HCT116 (cell line): Measurements from ENCODE around the gene LHX1.

ENCODE experiments used
- CTCF ChIP-seq, 3 experiments: fragments of 200-600 bp in 1 of 3; sonication (generic) in 1 of 3; IDR thresholded peaks in 2 of 3; conservative IDR thresholded peaks in 1 of 3; 2 replicates each; pipeline ENCODE4 v1.5.1; 2012 to 2017; ENCODE audit warnings: low read depth in 2 of 3, low read length in 2 of 3, antibody characterized with exemption in 1 of 3, borderline replicate concordance in 1 of 3, control low read depth in 1 of 3, mild to moderate bottlenecking in 1 of 3, mixed read lengths in 1 of 3, mixed run types in 1 of 3, moderate library complexity in 1 of 3; ENCODE audit not compliant: insufficient read depth in 1 of 3
- EZH2 ChIP-seq: fragments of 200-600 bp; sonication (generic); IDR thresholded peaks from 2 replicates; pipeline ENCODE4 v1.6.1; 2017; ENCODE audit warnings: antibody characterized with exemption, mixed run types
- POLR2A ChIP-seq: IDR thresholded peaks from 2 replicates; pipeline ENCODE4 v1.7.0; 2011; ENCODE audit warnings: borderline replicate concordance; ENCODE audit not compliant: insufficient read depth, insufficient read length; ENCODE audit errors: extremely low read depth
- SP1 ChIP-seq: IDR thresholded peaks from 2 replicates; pipeline ENCODE4 v1.6.1; 2012; ENCODE audit warnings: low read depth

- TF ChIP-seq EZH2 (no peak), CTCF (IDR thresholded peaks at IDR 0.05 in 2 of 3, conservative IDR thresholded peaks at IDR 0.05 in 1 of 3; ENCODE audit: borderline replicate concordance in 1 of 3, insufficient read depth in 1 of 3, low read depth in 2 of 3, low read length in 2 of 3) (no peak), SP1 (no peak), POLR2A (no peak)
Observed at GRCh38 chr17:36945140-36945539, 7.9 kb downstream of the LHX1 start.
